GM20431 (cell line): Measurements from ENCODE around the gene HLA-F.

ENCODE experiments used
- in situ Hi-C: fragments of 300-500 bp; cut with MseI, MboI; formaldehyde crosslinking; loops from one replicate; pipeline ENCODE4 v1.15.0; 2020; ENCODE audit warnings: low sequenced_read_pairs; ENCODE audit not compliant: unreplicated experiment

HLA-F gene

DNA sequence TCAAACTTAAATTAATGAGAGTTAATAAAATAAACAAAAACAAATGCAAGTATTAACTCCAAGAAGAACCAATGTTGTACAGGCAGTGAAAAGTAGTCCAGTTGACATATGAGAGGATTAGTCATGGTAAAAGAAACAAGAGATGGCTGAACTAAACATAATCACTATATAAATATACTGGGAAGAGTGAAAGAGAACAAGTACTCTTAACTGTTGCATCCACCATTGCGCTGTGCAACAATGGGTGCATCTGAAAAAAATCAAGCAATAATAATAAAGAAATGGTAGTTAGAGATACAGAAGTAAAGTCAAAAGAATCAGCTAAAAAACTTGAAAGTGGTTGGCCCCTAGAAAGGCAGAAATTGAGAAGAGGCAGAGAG, 16.6 kb downstream of the HLA-F start:
- in situ Hi-C loops = loop anchor here (10.0 to 25.0 kb wide), 2 partner anchors 95 to 272 kb away; no protein-coding TSS in a partner anchor

DNA sequence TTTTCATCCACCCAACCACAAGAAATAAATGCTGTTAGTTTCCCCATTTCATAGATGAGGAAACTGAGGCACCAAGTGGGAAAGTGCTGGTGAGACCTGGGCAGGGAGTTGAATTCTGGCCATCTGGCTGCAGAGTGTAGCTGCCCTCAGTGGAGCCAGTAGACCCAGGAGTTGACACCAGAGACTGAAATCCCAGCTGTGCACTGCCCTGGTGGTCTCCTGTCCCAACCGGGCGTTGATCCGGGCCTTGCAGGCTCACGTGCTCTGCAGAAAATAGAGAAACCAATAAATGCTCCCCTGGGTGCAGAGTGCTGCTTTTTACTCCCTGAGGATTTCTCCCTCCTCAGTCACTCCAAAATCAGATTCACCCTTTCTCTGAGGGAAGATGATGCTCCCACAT, 18.4 kb downstream of the HLA-F start:
- in situ Hi-C loops = loop anchor here (25.0 kb wide), 1 partner anchor 271 kb away; no protein-coding TSS in a partner anchor

DNA sequence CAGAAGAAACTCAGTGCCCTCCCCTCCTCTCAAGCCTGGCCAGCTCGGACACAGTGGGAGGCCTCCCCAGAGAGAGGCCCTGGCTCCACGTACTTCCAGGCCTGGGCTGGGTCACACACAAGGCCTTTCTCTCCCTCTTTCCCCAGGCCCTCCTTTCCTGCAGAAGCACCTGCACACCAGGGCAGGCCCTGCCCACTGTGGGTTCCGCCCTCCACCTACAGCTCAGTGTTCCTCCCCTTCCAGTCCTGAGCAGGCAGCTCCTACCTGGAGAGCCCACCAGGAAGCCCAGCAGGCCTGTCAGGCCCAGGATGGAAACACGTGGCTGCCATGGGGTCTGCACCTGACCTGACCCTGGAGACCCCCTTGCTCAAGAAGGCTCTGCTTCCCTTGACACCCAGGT, 18.9 kb downstream of the HLA-F start:
- in situ Hi-C loops = loop anchor here (25.0 kb wide), 1 partner anchor 270 kb away; no protein-coding TSS in a partner anchor

DNA sequence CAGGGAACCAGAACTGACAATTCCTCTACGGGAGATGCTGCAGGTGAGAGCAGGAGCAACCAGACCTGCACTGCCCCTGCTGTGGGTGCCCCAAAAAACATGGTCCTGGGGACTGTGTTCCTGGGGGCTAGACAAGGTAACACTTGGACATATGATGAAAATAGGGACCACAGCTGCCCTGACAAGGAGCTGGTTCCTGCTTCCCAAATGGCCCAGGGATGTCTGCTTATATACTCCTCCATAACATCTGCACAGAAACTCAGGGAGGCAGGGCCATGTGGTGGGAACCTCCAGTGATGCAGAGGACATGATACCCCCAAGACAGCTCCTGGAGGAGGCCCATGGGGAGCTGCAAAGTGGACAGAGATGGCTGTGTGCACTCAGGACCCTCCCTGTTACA, 19.8 kb downstream of the HLA-F start:
- in situ Hi-C loops = loop anchor here (25.0 kb wide), 1 partner anchor 269 kb away; no protein-coding TSS in a partner anchor

DNA sequence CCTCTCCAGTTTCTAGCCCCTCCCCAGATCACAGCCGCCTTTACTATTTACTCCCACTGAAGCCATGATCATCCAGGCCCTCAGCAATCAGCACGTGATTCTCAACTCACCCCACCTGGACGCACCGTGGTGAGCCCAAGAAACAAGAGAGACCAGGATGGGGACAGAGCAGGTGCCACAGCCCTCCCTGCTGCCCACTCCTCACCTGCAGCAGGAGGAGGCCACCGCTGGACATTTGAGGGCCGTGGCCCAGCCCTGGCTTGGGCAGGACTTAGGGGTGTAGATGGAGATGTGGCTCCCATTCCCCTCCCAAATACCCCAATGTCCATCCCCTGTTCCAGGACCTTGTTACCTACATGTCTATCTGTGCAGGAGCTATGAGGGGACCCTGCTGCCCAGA, 20.3 kb downstream of the HLA-F start:
- in situ Hi-C loops = loop anchor here (25.0 kb wide), 1 partner anchor 269 kb away; no protein-coding TSS in a partner anchor

DNA sequence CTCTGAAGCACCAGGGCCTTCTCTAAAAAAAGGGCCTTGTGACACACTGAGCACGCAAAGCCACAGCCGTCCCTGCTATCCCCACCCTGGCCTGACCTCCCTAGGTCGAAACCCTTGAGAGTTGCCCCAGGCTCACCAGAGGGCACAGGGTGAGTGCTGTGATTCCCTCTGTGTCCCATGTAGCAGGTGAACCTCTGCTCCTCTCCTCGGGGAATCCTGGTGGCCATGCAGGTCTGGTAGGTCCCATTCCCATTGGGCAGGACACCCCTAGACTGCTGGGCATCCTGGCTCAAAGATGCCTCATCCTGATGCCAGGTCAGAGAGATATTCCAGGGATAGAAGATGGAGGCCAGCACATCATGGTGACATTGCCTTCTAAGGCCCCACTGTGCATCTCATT, 20.9 kb downstream of the HLA-F start:
- in situ Hi-C loops = loop anchor here (25.0 kb wide), 1 partner anchor 268 kb away; no protein-coding TSS in a partner anchor

DNA sequence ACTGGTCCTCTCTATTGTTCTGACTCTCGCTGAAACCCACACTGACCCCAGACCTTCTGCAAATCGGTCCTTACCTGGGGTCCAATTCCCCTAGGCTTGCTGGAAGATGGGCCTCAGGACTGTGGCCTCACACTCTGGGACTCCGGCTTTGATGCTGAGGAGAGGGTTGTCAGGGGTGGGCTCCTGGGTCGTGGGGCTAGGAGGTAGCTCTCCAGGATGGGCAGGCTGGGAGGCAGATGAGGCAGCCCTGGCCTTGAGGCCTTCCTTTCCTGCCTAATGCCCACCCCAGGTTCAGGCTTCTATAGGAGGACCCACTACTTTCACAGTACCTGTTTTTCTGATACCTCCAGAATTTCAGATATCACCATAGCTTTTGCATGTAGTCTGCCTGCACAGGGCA, 21.4 kb downstream of the HLA-F start:
- in situ Hi-C loops = loop anchor here (25.0 kb wide), 1 partner anchor 268 kb away; no protein-coding TSS in a partner anchor

DNA sequence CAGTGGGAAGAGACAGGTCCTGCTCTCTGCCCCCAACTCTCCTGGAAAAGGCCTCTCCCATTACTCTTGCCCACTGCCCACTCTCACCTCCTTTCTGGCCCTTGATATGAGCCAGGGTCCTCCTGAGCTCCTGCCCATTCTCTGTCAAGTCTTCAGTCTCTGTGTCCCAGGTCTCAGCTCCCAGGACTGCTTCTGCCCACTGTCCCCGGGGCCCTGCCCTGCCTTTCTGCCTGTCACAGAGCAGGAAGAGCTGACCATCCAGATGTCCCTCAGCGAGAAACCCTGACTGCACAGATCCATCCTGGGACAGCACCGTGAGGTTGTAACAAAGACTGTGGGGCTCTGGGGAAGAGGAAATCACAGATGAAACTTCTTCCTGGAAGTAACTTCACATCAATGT, 22.2 kb downstream of the HLA-F start:
- in situ Hi-C loops = loop anchor here (25.0 kb wide), 1 partner anchor 267 kb away; no protein-coding TSS in a partner anchor

DNA sequence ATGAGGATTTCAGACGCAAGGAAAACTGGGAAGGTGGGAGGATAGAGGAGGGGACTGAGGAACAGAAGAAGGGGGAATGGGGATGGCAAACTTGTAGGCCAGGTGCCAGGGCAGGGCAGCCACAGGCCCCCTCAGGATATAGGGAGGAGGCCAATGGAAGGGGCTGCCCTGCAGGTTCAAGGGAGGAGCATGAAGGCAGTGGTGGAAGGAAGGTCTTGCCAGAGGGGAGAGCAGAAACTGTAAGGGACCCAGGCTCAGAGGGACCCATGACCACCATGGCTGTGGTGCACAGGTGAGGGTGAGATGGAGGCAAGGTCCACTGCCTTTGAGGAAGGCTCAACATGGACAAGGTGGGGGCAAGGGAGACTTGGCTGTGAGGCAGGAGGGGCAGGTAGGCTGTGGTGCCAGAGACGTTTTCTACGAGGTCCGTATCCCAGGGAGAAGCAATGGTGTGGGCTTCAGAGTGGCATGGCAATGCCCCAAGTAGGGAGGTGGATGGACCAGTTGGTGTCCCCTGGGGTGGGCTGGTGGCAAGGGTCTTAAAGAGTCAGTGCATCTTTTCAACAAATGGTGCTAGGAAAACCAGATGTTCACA, 22.7 kb downstream of the HLA-F start:
- in situ Hi-C loops = loop anchor here (25.0 kb wide), 1 partner anchor 266 kb away; no protein-coding TSS in a partner anchor

DNA sequence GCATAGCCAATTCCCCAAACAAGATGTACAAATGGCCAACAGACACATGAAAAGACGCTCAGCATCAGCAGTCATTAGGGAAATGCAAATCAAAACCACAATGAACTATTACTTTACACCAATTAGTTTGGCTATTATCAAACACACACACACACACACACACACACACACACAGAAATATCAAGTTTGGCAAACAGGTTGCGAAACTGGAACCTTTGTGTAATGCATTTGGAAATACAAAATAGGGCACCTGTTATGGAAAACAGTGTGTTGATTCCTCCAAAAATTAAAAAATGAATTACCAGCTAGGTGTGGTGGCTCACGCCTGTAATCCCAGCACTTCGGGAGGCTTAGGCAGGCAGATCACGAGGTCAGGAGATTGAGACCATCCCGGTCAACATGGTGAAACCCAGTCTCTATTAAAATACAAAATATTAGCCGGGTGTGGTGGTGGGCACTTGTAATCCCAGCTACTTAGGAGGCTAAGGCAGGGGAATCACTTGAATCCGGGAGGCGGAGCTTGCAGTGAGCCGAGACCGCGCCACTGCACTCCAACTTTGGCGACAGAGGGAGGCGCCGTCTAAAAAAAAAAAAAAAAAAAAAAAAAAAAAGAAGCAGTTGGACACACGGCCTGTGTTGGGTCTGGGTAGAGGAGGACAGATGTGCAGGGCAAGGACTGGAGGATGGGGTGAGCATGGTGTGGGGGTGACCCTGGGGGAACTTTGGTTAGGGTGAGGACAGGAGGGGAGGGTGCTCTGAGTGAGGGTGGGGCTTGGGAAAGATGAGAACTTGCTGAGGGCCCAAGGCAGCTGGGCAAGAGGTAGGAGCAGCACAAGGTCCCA, 23.8 kb downstream of the HLA-F start:
- in situ Hi-C loops = loop anchor here (25.0 kb wide), 1 partner anchor 265 kb away; no protein-coding TSS in a partner anchor

DNA sequence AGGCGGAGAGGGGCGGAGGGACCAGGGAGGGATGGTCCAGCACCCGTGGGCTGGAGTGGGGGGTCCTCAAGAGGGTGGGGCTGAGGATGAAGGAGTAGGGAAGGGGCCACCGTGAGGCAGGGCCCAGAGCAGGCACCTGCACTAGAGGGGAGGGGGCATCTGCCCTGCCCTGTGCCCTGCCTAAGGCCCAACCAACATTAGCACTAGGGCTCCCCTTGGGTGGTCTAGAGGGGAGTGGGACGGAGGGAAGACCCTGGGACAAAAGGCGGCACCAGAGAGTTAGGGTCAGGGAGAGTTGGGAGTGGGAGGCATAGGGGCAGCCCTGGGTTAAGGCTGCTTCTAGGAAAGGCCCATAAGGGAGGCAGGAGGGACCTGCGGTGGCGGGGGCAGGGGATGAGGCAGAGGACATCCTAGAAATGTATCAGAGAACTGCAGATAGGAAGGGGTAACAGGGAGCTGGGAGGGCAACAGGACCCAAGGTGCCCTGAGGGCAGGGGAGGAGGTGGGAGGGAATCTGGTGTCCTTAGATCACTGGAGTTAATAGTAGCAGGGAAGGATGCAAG, 24.5 kb downstream of the HLA-F start:
- in situ Hi-C loops = loop anchor here (25.0 kb wide), 1 partner anchor 265 kb away; no protein-coding TSS in a partner anchor

DNA sequence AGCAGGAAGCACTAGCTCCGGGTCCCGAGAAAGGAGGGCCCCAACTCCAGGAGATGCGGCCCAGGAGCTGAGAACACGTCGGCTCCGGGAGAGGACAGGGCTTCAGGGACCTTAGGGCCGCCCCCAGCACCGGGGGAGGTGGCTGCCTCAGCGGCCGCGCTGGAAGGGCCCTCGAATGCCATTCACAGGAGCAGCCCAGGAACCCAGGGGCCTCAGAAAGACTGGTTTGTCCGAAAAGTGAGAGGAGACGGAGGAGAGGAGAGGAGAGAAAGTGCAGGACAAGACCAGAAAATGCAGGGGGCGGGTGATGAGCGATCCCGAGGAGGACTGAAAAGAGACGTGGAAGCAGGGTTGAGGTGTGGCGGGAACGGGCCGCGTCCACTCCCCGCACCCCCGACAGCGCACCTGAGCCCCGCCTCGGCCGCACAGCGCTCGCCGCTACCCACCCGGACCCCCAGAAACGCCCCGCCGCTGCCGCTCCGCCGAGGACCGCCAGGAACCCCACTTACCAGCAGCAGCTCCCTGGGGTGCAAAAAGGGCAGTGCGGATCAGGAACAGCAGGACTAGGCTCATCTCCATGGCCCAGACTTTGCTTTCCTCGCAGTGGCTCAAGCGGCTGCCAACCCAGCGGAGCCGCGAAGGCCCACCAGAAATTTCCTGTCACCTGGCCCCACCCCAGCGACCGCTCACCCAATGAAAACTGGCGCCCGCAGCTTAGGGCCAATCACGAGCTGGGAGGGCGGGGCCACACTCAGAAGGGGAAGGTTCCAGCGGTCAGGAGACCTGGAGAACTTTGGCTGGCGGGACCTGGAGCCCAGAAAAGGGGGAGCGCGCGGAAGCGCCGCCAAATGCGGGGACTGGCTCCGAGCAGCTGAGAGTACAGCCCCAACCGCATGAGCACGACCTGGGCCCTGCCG, 25.4 kb downstream of the HLA-F start:
- in situ Hi-C loops = loop anchor here (25.0 kb wide), 1 partner anchor 264 kb away; no protein-coding TSS in a partner anchor

DNA sequence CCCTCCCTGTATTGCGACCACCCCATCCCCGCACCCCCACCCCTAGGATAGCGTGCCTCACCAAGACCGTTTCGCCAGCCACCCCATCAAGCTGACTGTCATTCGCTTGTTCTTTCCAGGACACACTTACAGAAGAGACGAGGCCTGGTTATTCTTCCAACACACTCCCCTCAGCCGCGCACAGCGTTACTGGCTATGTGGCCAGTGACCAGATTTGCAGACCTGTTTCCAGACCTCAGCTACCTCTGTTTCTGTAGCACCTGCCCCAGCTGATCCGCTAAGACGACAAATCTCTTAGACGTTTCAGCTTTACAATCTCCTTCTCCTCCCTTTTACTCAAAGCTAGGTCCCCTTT, 26.1 kb downstream of the HLA-F start:
- in situ Hi-C loops = loop anchor here (25.0 kb wide), 1 partner anchor 263 kb away; no protein-coding TSS in a partner anchor

DNA sequence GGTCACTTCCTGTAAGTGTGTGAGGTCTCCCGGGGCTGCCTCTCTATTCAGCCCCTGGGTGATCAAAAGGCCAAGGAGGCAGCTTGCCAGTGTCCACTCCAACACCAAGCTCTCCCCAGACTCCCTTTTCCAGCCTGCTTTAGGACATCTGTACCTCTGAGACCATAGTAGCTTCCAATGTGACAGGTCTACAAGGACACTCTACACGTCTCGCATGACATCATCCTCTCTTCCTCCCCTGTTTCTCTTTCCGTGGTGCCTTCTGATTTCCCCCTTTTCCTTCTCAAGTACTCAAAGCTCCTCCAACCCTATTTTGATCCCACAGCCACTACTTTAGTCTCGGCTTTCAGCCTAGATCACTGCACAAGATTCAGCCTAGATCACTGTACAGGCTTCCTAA, 26.4 kb downstream of the HLA-F start:
- in situ Hi-C loops = loop anchor here (25.0 kb wide), 1 partner anchor 263 kb away; no protein-coding TSS in a partner anchor

DNA sequence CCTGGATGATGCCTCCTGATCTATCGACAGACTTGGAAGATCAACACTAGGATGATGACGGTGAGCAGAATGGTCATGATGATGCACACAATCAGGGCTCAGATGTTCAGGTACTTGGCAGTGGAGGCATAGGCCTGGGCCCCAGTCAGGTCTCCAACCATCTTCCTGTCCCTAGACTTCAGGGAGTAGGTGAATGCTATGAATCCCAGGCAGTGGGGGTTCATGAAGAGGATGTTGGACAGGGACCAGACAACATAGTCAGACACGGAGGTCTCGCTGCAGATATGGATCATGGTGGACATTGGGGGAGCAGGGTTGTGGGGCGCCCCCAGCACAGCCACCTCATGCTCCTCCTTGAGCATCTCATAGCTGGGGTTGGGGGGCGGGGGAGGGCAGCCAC, 27.5 kb downstream of the HLA-F start:
- in situ Hi-C loops = no loop called here

DNA sequence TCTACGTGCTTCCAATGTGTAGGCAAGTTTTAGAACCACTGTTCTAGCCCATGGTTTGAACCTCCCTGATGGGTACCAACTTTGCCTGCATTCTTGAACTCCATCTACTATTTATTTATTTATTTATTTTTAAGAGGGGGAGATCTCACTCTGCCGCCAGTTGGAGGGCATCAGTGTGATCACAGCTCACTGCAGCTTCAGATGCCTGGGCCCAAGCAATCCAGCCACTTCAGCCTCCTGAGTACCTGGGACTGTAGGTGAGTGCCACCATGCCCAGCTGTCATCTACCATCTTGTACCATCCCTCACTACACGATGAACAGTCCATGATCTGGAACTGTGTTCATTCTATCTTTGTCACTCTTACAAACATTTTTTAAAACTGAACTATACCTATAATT, 28.2 kb downstream of the HLA-F start:
- in situ Hi-C loops = no loop called here

DNA sequence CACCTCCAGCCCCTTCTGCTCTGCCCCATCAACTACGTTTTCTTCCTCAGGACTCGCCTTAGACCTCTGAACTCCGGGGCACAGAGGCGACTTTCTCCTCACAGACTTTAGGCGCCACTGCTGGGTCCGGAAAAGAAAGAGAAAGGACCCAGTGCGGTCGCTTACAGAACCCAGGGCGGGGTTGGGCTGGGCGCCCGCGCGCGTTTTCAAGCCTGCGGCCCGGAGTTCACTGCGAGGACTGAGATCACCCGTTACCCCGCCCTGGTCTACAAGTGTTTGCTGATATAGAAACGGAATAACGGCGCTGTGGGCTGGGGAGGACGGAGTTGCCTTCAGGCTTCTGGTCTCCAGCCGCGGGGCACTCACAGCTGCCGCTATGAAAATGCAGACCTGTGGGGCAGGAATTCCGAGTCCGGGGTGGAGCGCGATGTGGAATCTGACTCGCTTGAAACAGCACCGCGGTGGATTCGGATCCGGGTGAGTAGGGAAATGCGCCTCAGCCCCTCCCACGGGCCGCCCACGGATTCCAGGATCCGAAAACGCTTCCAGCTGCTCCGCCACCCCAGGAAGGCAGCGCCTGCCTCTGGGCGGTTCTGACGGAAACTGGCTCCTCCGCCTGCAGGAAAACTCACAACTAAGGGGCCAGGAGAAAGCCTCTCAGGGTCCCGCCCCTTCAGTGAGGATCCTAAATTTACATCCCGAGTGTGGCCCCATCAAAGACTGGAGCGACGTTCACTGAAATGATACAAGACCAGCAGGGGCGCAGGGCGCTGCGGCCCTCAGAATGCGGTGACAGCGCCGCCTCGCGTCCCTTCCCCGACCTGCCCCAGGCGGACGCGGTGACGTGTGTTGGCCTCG, 29.4 kb downstream of the HLA-F start:
- in situ Hi-C loops = no loop called here

DNA sequence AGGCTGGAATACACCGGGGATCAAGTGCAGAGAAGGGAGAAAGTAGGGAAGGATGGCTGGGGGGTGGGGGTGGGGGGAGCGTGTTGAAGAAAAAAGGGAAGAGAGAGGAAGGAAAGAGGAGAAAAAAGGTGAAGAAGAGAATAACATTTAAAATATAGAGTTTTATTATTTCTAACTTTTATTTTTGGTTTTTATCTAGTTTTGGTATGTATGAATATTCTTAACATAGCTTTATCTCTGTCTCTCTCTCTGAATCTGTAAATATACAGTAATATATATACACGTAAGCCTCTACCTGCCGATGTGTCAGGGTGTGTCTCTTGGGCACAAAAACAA, 30.0 kb downstream of the HLA-F start:
- in situ Hi-C loops = no loop called here
